WERI-Rb-1 (cell line): ENCODE data around the gene BICDL1.

ENCODE experiments used
- DNase-seq: peaks from one replicate; pipeline ENCODE4 v3.0.0-alpha.2; 2020
- H3K27ac ChIP-seq: fragments of 250-450 bp; sonication (Bioruptor Pico); 2 replicates; pipeline ENCODE4 v1.5.1; 2020; ENCODE audit warnings: mild to moderate bottlenecking, moderate library complexity
- H3K27me3 ChIP-seq: fragments of 250-450 bp; sonication (Bioruptor Pico); 2 replicates; pipeline ENCODE4 v1.5.1; 2021; ENCODE audit warnings: mild to moderate bottlenecking, low read depth, moderate library complexity; ENCODE audit not compliant: insufficient read depth, severe bottlenecking
- H3K36me3 ChIP-seq: fragments of 250-450 bp; sonication (Bioruptor Pico); 2 replicates; pipeline ENCODE4 v1.5.1; 2020; ENCODE audit warnings: mild to moderate bottlenecking, moderate library complexity
- H3K4me3 ChIP-seq: 2 replicates; pipeline ENCODE4 v1.5.1; 2011; ENCODE audit warnings: low read depth, mild to moderate bottlenecking, control low read depth, low read length
- H3K9me3 ChIP-seq: fragments of 250-450 bp; sonication (Bioruptor Pico); 2 replicates; pipeline ENCODE4 v1.5.1; 2021; ENCODE audit warnings: mild to moderate bottlenecking, moderate library complexity; ENCODE audit not compliant: severe bottlenecking
- TF ChIP-seq, protein P1 (sequence below): IDR thresholded peaks from 2 replicates; pipeline ENCODE4 v1.5.1; 2011; ENCODE audit warnings: low read depth, mild to moderate bottlenecking, control low read depth, inconsistent platforms, low read length

Gene BICDL1

DNA sequence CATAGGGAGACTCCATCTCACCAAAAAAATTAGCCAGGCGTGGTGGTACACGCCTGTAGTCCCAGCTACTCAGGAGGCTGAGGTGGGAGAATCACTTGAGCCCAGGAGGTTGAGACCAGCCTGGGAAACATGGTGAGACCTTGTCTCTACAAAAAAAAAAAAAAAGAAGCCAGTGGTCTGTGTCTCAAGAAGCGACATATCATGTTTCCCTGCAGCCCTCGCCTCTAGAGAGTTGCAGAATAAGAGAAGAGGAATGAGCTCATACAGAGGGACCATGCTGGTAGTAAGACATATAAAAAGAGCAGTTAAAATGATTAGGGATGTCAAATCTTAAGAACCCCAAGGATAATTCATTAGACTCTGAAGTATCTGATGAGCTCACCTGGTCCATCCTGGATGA lies 39.4 kb upstream of the BICDL1 start:
- H3K27ac ChIP-seq: no peak overlapping the region
- no peak overlapping the region for H3K4me3 ChIP-seq
- no peak for DNase-seq
- H3K9me3 ChIP-seq: no peaks in the 10 kb centered on the region
- no peaks in the 10 kb centered on the region for H3K27me3 ChIP-seq
- TF ChIP-seq, protein P1, sequence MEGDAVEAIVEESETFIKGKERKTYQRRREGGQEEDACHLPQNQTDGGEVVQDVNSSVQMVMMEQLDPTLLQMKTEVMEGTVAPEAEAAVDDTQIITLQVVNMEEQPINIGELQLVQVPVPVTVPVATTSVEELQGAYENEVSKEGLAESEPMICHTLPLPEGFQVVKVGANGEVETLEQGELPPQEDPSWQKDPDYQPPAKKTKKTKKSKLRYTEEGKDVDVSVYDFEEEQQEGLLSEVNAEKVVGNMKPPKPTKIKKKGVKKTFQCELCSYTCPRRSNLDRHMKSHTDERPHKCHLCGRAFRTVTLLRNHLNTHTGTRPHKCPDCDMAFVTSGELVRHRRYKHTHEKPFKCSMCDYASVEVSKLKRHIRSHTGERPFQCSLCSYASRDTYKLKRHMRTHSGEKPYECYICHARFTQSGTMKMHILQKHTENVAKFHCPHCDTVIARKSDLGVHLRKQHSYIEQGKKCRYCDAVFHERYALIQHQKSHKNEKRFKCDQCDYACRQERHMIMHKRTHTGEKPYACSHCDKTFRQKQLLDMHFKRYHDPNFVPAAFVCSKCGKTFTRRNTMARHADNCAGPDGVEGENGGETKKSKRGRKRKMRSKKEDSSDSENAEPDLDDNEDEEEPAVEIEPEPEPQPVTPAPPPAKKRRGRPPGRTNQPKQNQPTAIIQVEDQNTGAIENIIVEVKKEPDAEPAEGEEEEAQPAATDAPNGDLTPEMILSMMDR: no peak
- H3K36me3 ChIP-seq: no peaks in the 10 kb centered on the region

- no peaks in the 10 kb centered on the region for H3K27me3 ChIP-seq
These were observed 33.0 kb upstream of the BICDL1 start for GRCh38 chr12:119956047-119956446.

DNA sequence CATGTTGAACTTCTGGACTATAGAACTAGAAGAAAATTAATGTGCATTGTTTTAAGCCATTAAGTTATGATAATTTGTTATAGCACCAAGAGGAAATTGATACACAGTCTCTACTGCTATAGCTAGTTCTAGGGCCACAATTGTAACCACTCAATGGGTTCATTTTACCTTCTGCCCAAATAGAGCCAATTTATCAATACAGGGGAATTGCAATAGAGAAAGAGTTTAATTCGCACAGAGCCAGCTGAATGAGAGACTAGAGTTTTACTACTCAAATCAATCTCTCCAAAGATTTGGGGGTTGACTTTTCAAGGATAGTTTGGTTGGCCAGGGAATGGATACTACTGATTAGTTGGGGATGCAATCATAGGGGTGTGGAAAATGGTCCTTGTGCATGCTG lies 31.9 kb upstream of the BICDL1 start:
- TF ChIP-seq, protein P1: no peak
- Histone ChIP-seq H3K36me3 (no peaks in the 10 kb centered on the region), H3K27me3 (no peaks in the 10 kb centered on the region), H3K27ac (no peak overlapping the region), H3K4me3 (no peak overlapping the region), H3K9me3 (peaks cover 14% of the 10 kb centered on the region)
- no peak for DNase-seq

More at GRCh38 chr12:119956047-119956446, 33.0 kb upstream of the BICDL1 start:
- Histone ChIP-seq H3K36me3 (no peaks in the 10 kb centered on the region), H3K27ac (no peak overlapping the region), H3K9me3 (peaks cover 14% of the 10 kb centered on the region), H3K4me3 (no peak overlapping the region)
- no peak for DNase-seq
- TF ChIP-seq, protein P1: no peak

DNA sequence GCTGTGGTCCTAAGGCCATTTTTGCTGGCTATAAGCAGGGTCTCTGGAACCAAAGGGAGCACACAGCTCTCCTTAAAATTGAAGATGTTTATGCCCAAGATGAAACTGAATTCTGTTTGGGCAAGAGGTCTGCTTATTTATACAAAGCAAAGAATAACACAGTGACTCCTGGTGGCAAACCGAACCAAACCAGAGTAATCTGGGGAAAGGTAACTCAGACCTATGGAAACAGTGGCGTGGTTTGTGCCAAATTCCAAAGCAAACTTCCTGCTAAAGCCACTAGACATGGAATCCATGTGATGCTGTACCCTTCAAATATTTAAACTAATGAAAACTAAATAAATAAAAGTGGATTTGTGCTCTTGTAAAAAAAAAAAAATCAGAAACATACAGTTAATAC lies 29.6 kb upstream of the BICDL1 start:
- Histone ChIP-seq H3K36me3 (no peaks in the 10 kb centered on the region), H3K27ac (no peak overlapping the region), H3K4me3 (no peak overlapping the region), H3K27me3 (no peaks in the 10 kb centered on the region), H3K9me3 (peaks cover 14% of the 10 kb centered on the region)
- no peak for DNase-seq
- TF ChIP-seq, protein P1: no peak

DNA sequence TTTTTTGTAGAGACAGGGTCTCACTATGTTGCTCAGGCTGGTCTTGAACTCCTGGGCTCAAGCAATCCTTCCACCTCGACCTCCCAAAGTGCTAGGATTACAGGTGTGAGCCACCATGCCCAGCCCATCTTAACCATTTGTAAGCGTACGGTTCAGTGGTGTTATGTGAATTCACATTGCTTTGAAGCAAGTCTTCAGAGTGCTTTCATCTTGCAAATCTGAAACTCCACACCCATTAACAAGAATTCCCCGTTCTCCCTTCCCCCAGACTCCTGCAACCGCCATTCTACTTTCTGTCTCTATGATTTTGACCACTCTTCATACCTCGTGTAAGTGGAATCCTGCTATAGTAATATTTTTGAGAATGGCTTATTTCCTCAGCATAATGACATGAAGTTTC lies 24.9 kb upstream of the BICDL1 start:
- Histone ChIP-seq H3K4me3 (no peak overlapping the region), H3K9me3 (peaks cover 8% of the 10 kb centered on the region), H3K36me3 (no peaks in the 10 kb centered on the region), H3K27me3 (no peaks in the 10 kb centered on the region), H3K27ac (no peak overlapping the region)
- no peak for DNase-seq
- TF ChIP-seq, protein P1: no peak

DNA sequence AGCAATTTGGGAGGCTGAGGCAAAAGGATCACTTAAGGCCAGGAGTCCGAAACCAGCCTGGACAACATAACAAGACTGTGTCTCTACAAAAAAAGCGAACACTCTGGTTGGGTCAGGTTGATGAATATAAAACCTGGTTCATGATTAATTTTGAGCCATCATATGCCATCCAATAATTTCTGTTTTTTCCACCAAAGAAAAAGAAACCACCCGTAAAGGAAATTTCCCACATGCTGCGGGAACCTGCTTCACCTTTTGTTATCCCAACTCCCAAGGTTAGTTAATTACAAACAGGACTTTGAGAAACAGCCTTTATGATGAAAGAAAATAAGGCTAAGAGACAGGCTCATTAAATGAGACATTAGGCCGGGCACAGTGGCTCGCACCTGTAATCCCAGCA lies 24.1 kb upstream of the BICDL1 start:
- Histone ChIP-seq H3K4me3 (no peak overlapping the region), H3K9me3 (peaks cover 7% of the 10 kb centered on the region), H3K27me3 (no peaks in the 10 kb centered on the region), H3K27ac (no peak overlapping the region), H3K36me3 (no peaks in the 10 kb centered on the region)
- DNase-seq: no peak
- TF ChIP-seq, protein P1: no peak
